Measurements from ENCODE around the gene DNAH1.

DNA sequence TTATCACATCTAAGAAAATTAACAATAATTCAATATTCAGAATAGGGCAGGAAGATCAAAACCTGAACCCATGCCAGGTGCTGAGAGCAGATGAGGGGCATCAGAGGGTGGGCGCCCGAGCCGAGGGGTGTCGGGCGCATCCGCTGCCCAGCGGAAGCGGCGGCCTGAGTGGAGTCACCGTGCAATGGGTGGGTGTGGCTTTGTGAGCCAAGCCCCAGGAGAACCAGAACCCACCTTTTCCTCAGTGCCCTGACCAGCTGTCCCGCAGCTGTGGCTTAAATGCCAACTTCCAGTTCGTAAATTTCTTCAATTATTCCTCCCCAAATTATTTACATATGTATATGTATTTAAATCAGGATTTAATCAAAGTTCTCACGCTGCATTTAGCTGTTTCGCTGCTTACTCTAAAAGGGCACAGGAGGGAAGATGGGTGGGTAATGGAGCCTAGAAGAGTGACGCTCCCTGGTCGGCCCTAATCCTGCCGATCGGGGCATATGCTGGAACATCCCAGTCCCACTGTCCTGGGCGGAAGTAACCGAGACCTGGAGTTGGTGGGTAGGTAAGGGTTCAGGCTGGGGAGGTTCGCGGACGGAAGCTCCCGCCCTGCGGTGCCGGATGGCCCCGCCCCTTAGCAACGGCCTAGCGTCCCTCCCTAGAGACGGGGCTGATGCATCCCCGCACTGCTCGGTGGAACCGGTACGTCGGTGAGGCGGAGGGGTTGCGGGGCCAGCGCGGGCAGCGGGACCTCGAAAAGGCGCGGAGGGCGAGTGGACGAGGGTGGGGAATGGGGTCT lies 1.3 kb downstream of the DNAH1 start:
- no peak for TF ChIP-seq EZH2phosphoT487 (IDR thresholded peaks at IDR 0.05; ENCODE audit: insufficient read depth, low read depth)
- no peak for TF ChIP-seq EZH2 (IDR thresholded peaks at IDR 0.05; ENCODE audit: insufficient read depth, poor library complexity, severe bottlenecking)
